ENCODE data around the gene KRT28.
"Not testable (repeated sequence)": the region's sequence is repeated elsewhere in the genome, so short reads cannot be mapped to it uniquely, and the experiment has no call there.

The KRT28 gene

GRCh38 chr17:40817103-40817682 lies 17.4 kb upstream of the KRT28 start:
- no peak overlapping the region for H2BK15ac ChIP-seq (replicated peaks; ENCODE audit: low read depth)
- no peaks in the 10 kb centered on the region for H3K79me1 ChIP-seq (ENCODE audit: low read length)
- H3K56ac ChIP-seq (ENCODE audit: low read length): no peak overlapping the region
- H3K9ac ChIP-seq (ENCODE audit: low read length): no peak overlapping the region
- no peak overlapping the region for H2BK120ac ChIP-seq (ENCODE audit: low read depth, low read length)
- H3K27ac ChIP-seq (ENCODE audit: low read depth, low read length): no peak overlapping the region
- no peak for DNase-seq
- H3K23ac ChIP-seq (ENCODE audit: low read length): no peak overlapping the region
- no CpG with 5 or more reads among the region's 4 CpGs for WGBS (ENCODE audit: extremely low coverage, insufficient coverage, low lambda C conversion rate)
- peaks cover 1% of the 10 kb centered on the region for H3K36me3 ChIP-seq (ENCODE audit: control insufficient read depth, insufficient read depth, low read length)
- no peak overlapping the region for H2BK5ac ChIP-seq (ENCODE audit: low read length)
- no peak overlapping the region for H3K4me3 ChIP-seq (ENCODE audit: low read length)
- no peak overlapping the region for H3K4ac ChIP-seq (ENCODE audit: low read depth, low read length)
- no peak overlapping the region for H4K5ac ChIP-seq (ENCODE audit: low read length)
- H3K4me1 ChIP-seq (ENCODE audit: control insufficient read depth, low read depth, low read length): no peaks in the 10 kb centered on the region
- H4K8ac ChIP-seq (ENCODE audit: low read depth, low read length): no peak overlapping the region
- no peaks in the 10 kb centered on the region for H3K27me3 ChIP-seq (ENCODE audit: insufficient read depth, low read length, poor library complexity)
- H3K4me2 ChIP-seq (ENCODE audit: low read length): no peak overlapping the region
- H3K18ac ChIP-seq (ENCODE audit: low read length): no peak overlapping the region
- no peak overlapping the region for H2AK5ac ChIP-seq (ENCODE audit: low read length)
- no peaks in the 10 kb centered on the region for H3K79me2 ChIP-seq (ENCODE audit: control insufficient read depth, insufficient read depth, low read length)

DNA sequence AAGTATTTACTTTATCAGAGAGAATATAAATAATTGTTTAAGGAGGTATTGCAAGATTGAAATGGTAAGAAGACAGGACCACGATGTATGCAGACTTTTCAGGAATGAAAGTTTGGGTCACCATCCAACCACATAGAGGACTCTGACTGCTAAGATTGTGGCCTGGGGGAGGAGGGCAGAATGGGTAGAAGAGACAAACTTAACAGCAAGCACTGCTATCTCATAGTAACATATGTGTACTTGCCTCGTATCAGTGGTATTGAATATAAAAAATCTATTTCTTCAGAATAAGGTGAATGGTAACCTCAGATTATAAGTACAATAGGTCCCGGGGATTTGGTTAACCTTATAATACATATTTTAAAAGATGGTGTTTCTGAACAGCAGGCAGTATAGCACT lies 16.8 kb upstream of the KRT28 start:
- H3K27ac ChIP-seq (ENCODE audit: low read depth, low read length): no peak overlapping the region
- H3K18ac ChIP-seq (ENCODE audit: low read length): no peak overlapping the region
- DNase-seq: no peak
- no peak overlapping the region for H3K23ac ChIP-seq (ENCODE audit: low read length)
- no CpG with 5 or more reads among the region's 3 CpGs for WGBS (ENCODE audit: extremely low coverage, insufficient coverage, low lambda C conversion rate)
- H3K4ac ChIP-seq (ENCODE audit: low read depth, low read length): no peak overlapping the region
- H3K36me3 ChIP-seq (ENCODE audit: control insufficient read depth, insufficient read depth, low read length): peaks cover 1% of the 10 kb centered on the region
- no peak overlapping the region for H2BK120ac ChIP-seq (ENCODE audit: low read depth, low read length)
- no peak overlapping the region for H3K56ac ChIP-seq (ENCODE audit: low read length)
- H2AK5ac ChIP-seq (ENCODE audit: low read length): no peak overlapping the region
- H3K79me2 ChIP-seq (ENCODE audit: control insufficient read depth, insufficient read depth, low read length): no peaks in the 10 kb centered on the region
- no peak overlapping the region for H2BK15ac ChIP-seq (replicated peaks; ENCODE audit: low read depth)
- H3K27me3 ChIP-seq (ENCODE audit: insufficient read depth, low read length, poor library complexity): no peaks in the 10 kb centered on the region
- H4K5ac ChIP-seq (ENCODE audit: low read length): no peak overlapping the region
- H4K8ac ChIP-seq (ENCODE audit: low read depth, low read length): no peak overlapping the region
- no peak overlapping the region for H2BK5ac ChIP-seq (ENCODE audit: low read length)
- H3K4me1 ChIP-seq (ENCODE audit: control insufficient read depth, low read depth, low read length): no peaks in the 10 kb centered on the region
- H3K4me3 ChIP-seq (ENCODE audit: low read length): no peak overlapping the region
- no peak overlapping the region for H3K4me2 ChIP-seq (ENCODE audit: low read length)
- no peak overlapping the region for H3K9ac ChIP-seq (ENCODE audit: low read length)
- H3K79me1 ChIP-seq (ENCODE audit: low read length): no peaks in the 10 kb centered on the region

- no CpG with 5 or more reads among the region's 1 CpG for WGBS (ENCODE audit: extremely low coverage, insufficient coverage, low lambda C conversion rate)
- Histone ChIP-seq H3K36me3 (ENCODE audit: control insufficient read depth, insufficient read depth, low read length) (peaks cover 1% of the 10 kb centered on the region), H2BK15ac (replicated peaks; ENCODE audit: low read depth) (no peak overlapping the region), H3K9ac (ENCODE audit: low read length) (no peak overlapping the region), H4K5ac (ENCODE audit: low read length) (no peak overlapping the region), H2BK5ac (ENCODE audit: low read length) (no peak overlapping the region), H3K4me2 (ENCODE audit: low read length) (no peak overlapping the region), H3K18ac (ENCODE audit: low read length) (no peak overlapping the region), H3K4me3 (ENCODE audit: low read length) (no peak overlapping the region), H2BK120ac (ENCODE audit: low read depth, low read length) (no peak overlapping the region), H3K56ac (ENCODE audit: low read length) (no peak overlapping the region), H2AK5ac (ENCODE audit: low read length) (no peak overlapping the region), H3K79me1 (ENCODE audit: low read length) (no peaks in the 10 kb centered on the region), H3K4me1 (ENCODE audit: control insufficient read depth, low read depth, low read length) (no peaks in the 10 kb centered on the region), H3K27ac (ENCODE audit: low read depth, low read length) (no peak overlapping the region), H3K79me2 (ENCODE audit: control insufficient read depth, insufficient read depth, low read length) (no peaks in the 10 kb centered on the region), H3K4ac (ENCODE audit: low read depth, low read length) (no peak overlapping the region), H3K23ac (ENCODE audit: low read length) (no peak overlapping the region), H4K8ac (ENCODE audit: low read depth, low read length) (no peak overlapping the region), H3K27me3 (ENCODE audit: insufficient read depth, low read length, poor library complexity) (peaks cover 3% of the 10 kb centered on the region)
- DNase-seq: no peak
Observed at GRCh38 chr17:40815381-40815780, 15.6 kb upstream of the KRT28 start.

- not testable (repeated sequence) for H2BK120ac ChIP-seq (ENCODE audit: low read depth, low read length); H3K4me2 ChIP-seq (ENCODE audit: low read length); H4K5ac ChIP-seq (ENCODE audit: low read length); H4K8ac ChIP-seq (ENCODE audit: low read depth, low read length); H3K4me1 ChIP-seq (ENCODE audit: control insufficient read depth, low read depth, low read length); H2AK5ac ChIP-seq (ENCODE audit: low read length); H3K27ac ChIP-seq (ENCODE audit: low read depth, low read length); H3K18ac ChIP-seq (ENCODE audit: low read length); DNase-seq; H3K9ac ChIP-seq (ENCODE audit: low read length); H2BK5ac ChIP-seq (ENCODE audit: low read length); H3K56ac ChIP-seq (ENCODE audit: low read length); H3K36me3 ChIP-seq (ENCODE audit: control insufficient read depth, insufficient read depth, low read length); H3K4me3 ChIP-seq (ENCODE audit: low read length); H3K4ac ChIP-seq (ENCODE audit: low read depth, low read length); H3K79me2 ChIP-seq (ENCODE audit: control insufficient read depth, insufficient read depth, low read length); H2BK15ac ChIP-seq (replicated peaks; ENCODE audit: low read depth); H3K79me1 ChIP-seq (ENCODE audit: low read length); H3K27me3 ChIP-seq (ENCODE audit: insufficient read depth, low read length, poor library complexity); H3K23ac ChIP-seq (ENCODE audit: low read length)
- WGBS (ENCODE audit: extremely low coverage, insufficient coverage, low lambda C conversion rate): no CpG with 5 or more reads among the region's 3 CpGs
Observed at GRCh38 chr17:40814657-40815056, 14.9 kb upstream of the KRT28 start.

GRCh38 chr17:40813804-40814203 lies 14.0 kb upstream of the KRT28 start:
- Histone ChIP-seq H2BK15ac (replicated peaks; ENCODE audit: low read depth) (no peak overlapping the region), H3K56ac (ENCODE audit: low read length) (no peak overlapping the region), H4K8ac (ENCODE audit: low read depth, low read length) (no peak overlapping the region), H3K23ac (ENCODE audit: low read length) (no peak overlapping the region), H3K4me3 (ENCODE audit: low read length) (no peak overlapping the region), H2BK120ac (ENCODE audit: low read depth, low read length) (no peak overlapping the region), H3K4ac (ENCODE audit: low read depth, low read length) (no peak overlapping the region), H3K9ac (ENCODE audit: low read length) (no peak overlapping the region), H4K5ac (ENCODE audit: low read length) (no peak overlapping the region), H3K79me2 (ENCODE audit: control insufficient read depth, insufficient read depth, low read length) (no peaks in the 10 kb centered on the region), H3K36me3 (ENCODE audit: control insufficient read depth, insufficient read depth, low read length) (peaks cover 1% of the 10 kb centered on the region), H2BK5ac (ENCODE audit: low read length) (no peak overlapping the region), H3K79me1 (ENCODE audit: low read length) (no peaks in the 10 kb centered on the region), H3K4me1 (ENCODE audit: control insufficient read depth, low read depth, low read length) (no peaks in the 10 kb centered on the region), H3K27me3 (ENCODE audit: insufficient read depth, low read length, poor library complexity) (peaks cover 3% of the 10 kb centered on the region), H3K4me2 (ENCODE audit: low read length) (no peak overlapping the region), H3K18ac (ENCODE audit: low read length) (no peak overlapping the region), H2AK5ac (ENCODE audit: low read length) (no peak overlapping the region), H3K27ac (ENCODE audit: low read depth, low read length) (no peak overlapping the region)
- DNase-seq: no peak
- WGBS (ENCODE audit: extremely low coverage, insufficient coverage, low lambda C conversion rate): no CpG with 5 or more reads among the region's 4 CpGs

DNA sequence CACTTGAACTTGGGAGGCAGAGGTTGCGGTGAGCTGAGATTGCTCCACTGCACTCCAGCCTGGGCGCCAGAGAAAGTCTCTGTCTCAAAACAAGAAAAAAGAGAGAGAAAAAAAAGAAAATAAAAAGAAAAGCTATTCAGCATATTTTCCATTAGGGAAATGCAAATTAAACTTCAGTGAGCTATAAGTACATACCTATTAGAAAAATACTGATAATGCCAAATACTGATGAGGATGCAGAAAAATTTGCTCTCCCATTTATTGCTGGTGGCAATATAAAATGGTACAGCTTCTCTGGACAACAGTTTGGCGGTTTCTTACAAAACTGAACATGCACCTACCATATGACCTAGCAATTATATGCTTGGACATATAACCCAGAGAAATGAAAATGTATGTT lies 12.9 kb upstream of the KRT28 start:
- H4K5ac ChIP-seq (ENCODE audit: low read length): no peak overlapping the region
- no CpG with 5 or more reads among the region's 3 CpGs for WGBS (ENCODE audit: extremely low coverage, insufficient coverage, low lambda C conversion rate)
- no peak overlapping the region for H2AK5ac ChIP-seq (ENCODE audit: low read length)
- H3K79me2 ChIP-seq (ENCODE audit: control insufficient read depth, insufficient read depth, low read length): no peaks in the 10 kb centered on the region
- H3K18ac ChIP-seq (ENCODE audit: low read length): no peak overlapping the region
- H3K4ac ChIP-seq (ENCODE audit: low read depth, low read length): no peak overlapping the region
- H2BK15ac ChIP-seq (replicated peaks; ENCODE audit: low read depth): no peak overlapping the region
- no peak overlapping the region for H4K8ac ChIP-seq (ENCODE audit: low read depth, low read length)
- H3K9ac ChIP-seq (ENCODE audit: low read length): no peak overlapping the region
- no peak overlapping the region for H3K4me2 ChIP-seq (ENCODE audit: low read length)
- peaks cover 1% of the 10 kb centered on the region for H3K36me3 ChIP-seq (ENCODE audit: control insufficient read depth, insufficient read depth, low read length)
- no peak overlapping the region for H3K4me3 ChIP-seq (ENCODE audit: low read length)
- H2BK5ac ChIP-seq (ENCODE audit: low read length): no peak overlapping the region
- no peaks in the 10 kb centered on the region for H3K79me1 ChIP-seq (ENCODE audit: low read length)
- no peak overlapping the region for H3K23ac ChIP-seq (ENCODE audit: low read length)
- no peaks in the 10 kb centered on the region for H3K4me1 ChIP-seq (ENCODE audit: control insufficient read depth, low read depth, low read length)
- DNase-seq: no peak
- H2BK120ac ChIP-seq (ENCODE audit: low read depth, low read length): no peak overlapping the region
- no peak overlapping the region for H3K56ac ChIP-seq (ENCODE audit: low read length)
- H3K27me3 ChIP-seq (ENCODE audit: insufficient read depth, low read length, poor library complexity): peaks cover 3% of the 10 kb centered on the region
- H3K27ac ChIP-seq (ENCODE audit: low read depth, low read length): no peak overlapping the region
